H1 (cell line): ENCODE results near the gene B3GAT1. TPM values are rescaled to one million over a fixed set of nuclear protein-coding genes. Genes with fewer than 3 reads are reported as not detected.

Experiments used
- CEBPB ChIP-seq: IDR thresholded peaks from 2 replicates; pipeline ENCODE4 v1.6.1; 2012; ENCODE audit warnings: low read depth, low read length
- CHD7 ChIP-seq: fragments of 300-600 bp; sonication (generic); IDR thresholded peaks from 2 replicates; pipeline ENCODE4 v1.7.1; 2012; ENCODE audit warnings: low read length, moderate library complexity, mild to moderate bottlenecking, inconsistent platforms; ENCODE audit not compliant: insufficient replicate concordance
- JUND ChIP-seq: IDR thresholded peaks from 2 replicates; pipeline ENCODE4 v1.6.1; 2011; ENCODE audit warnings: mild to moderate bottlenecking, improper control_type of control experiment, low read length
- RBBP5 ChIP-seq: IDR thresholded peaks from 2 replicates; pipeline ENCODE4 v1.7.1; 2012; ENCODE audit warnings: low read depth, mild to moderate bottlenecking, inconsistent platforms, low read length, moderate library complexity, borderline replicate concordance
- RFX5 ChIP-seq: IDR thresholded peaks from 2 replicates; pipeline ENCODE4 v1.6.1; 2011; ENCODE audit warnings: low read depth, low read length, improper control_type of control experiment, borderline replicate concordance
- RNF2 ChIP-seq: fragments of 200-900, 300-1000 bp; sonication (generic); IDR thresholded peaks from 2 replicates; pipeline ENCODE4 v1.7.1; 2016; ENCODE audit warnings: borderline replicate concordance, low read depth, mild to moderate bottlenecking, antibody characterized with exemption, low read length; ENCODE audit not compliant: poor library complexity, severe bottlenecking; ENCODE audit errors: missing control alignments
- SAP30 ChIP-seq: fragments of 300-600 bp; sonication (generic); IDR thresholded peaks from 2 replicates; pipeline ENCODE4 v1.7.1; 2012; ENCODE audit warnings: low read length, moderate library complexity, mild to moderate bottlenecking, inconsistent platforms; ENCODE audit not compliant: insufficient read depth, insufficient replicate concordance
- polyA plus RNA-seq, 7 experiments: library from polyadenylated mRNA; depleted of rRNA in 3 of 7; stranded (reverse) in 5 of 7; unstranded in 2 of 7; fragments of >200 nt in 5 of 7; fragments of 200-250 nt in 2 of 7; gene quantifications; 1 replicate in 5 of 7; 2 replicates in 1 of 7; 4 replicates in 1 of 7; pipeline versions ENCODE4 v1.2.1 to v1.2.3, GENCODE V29; 2011 to 2013; ENCODE audit warnings: missing spikeins in 2 of 7, mixed read lengths in 2 of 7
- total RNA-seq: library from RNA; stranded (reverse); fragmentation: NEBNext Ultra II Directional; extraction: Animal tissue kit (Norgen Biotek cat#: 25700); gene quantifications from 2 replicates; pipeline ENCODE4 v1.2.1, GENCODE V29; 2021

B3GAT1 gene
- total and polyA plus RNA-seq, 2 of the 8 experiments (the other 6 are each of a cell fraction or from before 2014, with no cell fraction given), result 19.7 to 32.4 TPM

GRCh38 chr11:134331354-134332188 is 80.5 kb downstream of the B3GAT1 start, which contains the start of gene GLB1L2 (continued):
- TF ChIP-seq CHD7, result no peak
- TF ChIP-seq RBBP5, result peak; percentile 92; the same call in 1 of the 2 replicates
- peak; percentile 38 for TF ChIP-seq RNF2
- no peak for TF ChIP-seq RFX5
- TF ChIP-seq JUND, result no peak
- TF ChIP-seq CEBPB, result no peak
- no peak for TF ChIP-seq SAP30
